Astrocyte of the hippocampus (primary cell): Measurements from ENCODE around the gene CTTNBP2.

ENCODE experiments used
- DNase-seq: peaks from one replicate; pipeline ENCODE4 v3.0.0; 2011; ENCODE audit warnings: low read depth, low spot score

The CTTNBP2 gene

GRCh38 chr7:117784315-117784714 lies 88.9 kb downstream of the CTTNBP2 start:
- no peak for DNase-seq

- no peak for DNase-seq
These were observed 90.5 kb downstream of the CTTNBP2 start for GRCh38 chr7:117782761-117783160.

GRCh38 chr7:117781707-117782106 lies 91.5 kb downstream of the CTTNBP2 start:
- DNase-seq, result no peak

- peak; percentile 19 for DNase-seq
These were observed 92.4 kb downstream of the CTTNBP2 start for GRCh38 chr7:117780832-117781231.

- no peak for DNase-seq
These were observed 95.7 kb downstream of the CTTNBP2 start for GRCh38 chr7:117777335-117778142.

GRCh38 chr7:117776224-117776623 lies 97.0 kb downstream of the CTTNBP2 start:
- DNase-seq, result no peak

GRCh38 chr7:117775801-117776200 lies 97.4 kb downstream of the CTTNBP2 start:
- DNase-seq, result no peak

GRCh38 chr7:117774943-117775342 lies 98.3 kb downstream of the CTTNBP2 start:
- no peak for DNase-seq

GRCh38 chr7:117772421-117772820 lies 100.8 kb downstream of the CTTNBP2 start:
- no peak for DNase-seq

GRCh38 chr7:117771756-117772155 lies 101.5 kb downstream of the CTTNBP2 start:
- DNase-seq, result no peak

GRCh38 chr7:117769085-117769484 lies 104.2 kb downstream of the CTTNBP2 start:
- no peak for DNase-seq

- no peak for DNase-seq
These were observed 105.3 kb downstream of the CTTNBP2 start for GRCh38 chr7:117767951-117768350.

GRCh38 chr7:117766913-117767312 lies 106.3 kb downstream of the CTTNBP2 start:
- no peak for DNase-seq

- DNase-seq, result no peak
These were observed 109.2 kb downstream of the CTTNBP2 start for GRCh38 chr7:117764031-117764430.

GRCh38 chr7:117762055-117762454 lies 111.2 kb downstream of the CTTNBP2 start:
- DNase-seq, result no peak

- peak; percentile 25 for DNase-seq
These were observed 113.1 kb downstream of the CTTNBP2 start for GRCh38 chr7:117759950-117760640.

- no peak for DNase-seq
These were observed 115.8 kb downstream of the CTTNBP2 start for GRCh38 chr7:117757440-117757839.

- DNase-seq, result no peak
These were observed 116.6 kb downstream of the CTTNBP2 start for GRCh38 chr7:117756586-117757085.

- DNase-seq, result no peak
These were observed 118.1 kb downstream of the CTTNBP2 start for GRCh38 chr7:117755136-117755535.

GRCh38 chr7:117751775-117752174 lies 121.5 kb downstream of the CTTNBP2 start:
- DNase-seq, result no peak

GRCh38 chr7:117750612-117751563 lies 122.4 kb downstream of the CTTNBP2 start:
- peak; percentile 46 for DNase-seq

GRCh38 chr7:117741962-117742361 lies 131.3 kb downstream of the CTTNBP2 start:
- no peak for DNase-seq
